ENCODE measurements around the gene ASTN2.
"Not testable (repeated sequence)": the region's sequence is repeated elsewhere in the genome, so short reads cannot be mapped to it uniquely, and the experiment has no call there.

The ASTN2 gene

DNA sequence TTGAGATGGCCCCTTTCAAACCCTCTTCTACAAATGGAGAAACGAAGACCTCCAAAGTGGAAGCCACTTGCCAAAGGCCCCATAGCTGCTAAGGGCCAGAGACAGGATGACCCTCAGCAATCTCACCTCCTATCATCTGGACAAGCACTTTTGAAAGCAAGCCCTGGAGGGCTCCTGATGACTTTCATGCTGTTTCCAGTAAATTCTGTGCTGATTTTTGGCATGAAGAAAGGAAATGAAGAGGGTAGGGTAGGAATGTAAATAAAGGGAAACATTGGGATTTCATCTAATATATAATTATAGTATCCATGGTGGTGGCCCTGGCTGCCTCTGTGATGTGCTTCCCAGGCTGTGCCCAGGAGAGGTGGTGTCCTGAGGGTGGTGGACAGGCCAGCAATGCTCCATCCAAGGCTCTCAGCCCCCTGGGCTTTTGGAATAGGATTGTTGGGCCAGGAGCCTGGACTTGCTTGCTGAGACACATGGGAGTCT is 935.8 kb downstream of the ASTN2 start:
- DNase-seq (no peak), ATAC-seq (no peak)

DNA sequence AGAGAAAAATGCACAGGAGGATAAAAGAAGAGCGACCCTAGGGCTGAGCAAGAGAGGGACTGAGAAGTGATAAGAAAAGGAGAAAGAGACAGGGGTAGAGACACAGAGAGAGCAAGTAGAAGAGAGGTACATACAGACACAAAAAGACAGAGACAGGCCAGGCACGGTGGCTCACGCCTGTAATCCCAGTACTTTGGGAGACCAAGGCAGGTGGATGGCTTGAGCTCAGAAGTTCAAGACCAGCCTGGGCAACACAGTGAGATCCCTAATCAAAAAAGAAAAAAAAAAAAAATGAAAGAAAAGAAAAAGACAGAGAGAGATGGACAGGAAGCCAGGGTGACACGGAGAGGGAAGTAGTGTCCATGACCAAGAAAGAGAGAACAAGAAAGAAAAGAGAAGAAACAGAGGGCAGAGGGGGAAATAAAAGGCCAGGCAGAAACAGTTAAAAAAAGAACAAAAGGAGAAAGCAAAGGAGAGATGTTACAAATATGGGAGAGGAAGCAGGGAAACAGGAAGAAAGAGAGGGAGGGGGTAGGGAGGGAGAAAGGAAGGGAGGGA is 937.2 kb downstream of the ASTN2 start:
- ATAC-seq, result no peak
- no peak for DNase-seq

DNA sequence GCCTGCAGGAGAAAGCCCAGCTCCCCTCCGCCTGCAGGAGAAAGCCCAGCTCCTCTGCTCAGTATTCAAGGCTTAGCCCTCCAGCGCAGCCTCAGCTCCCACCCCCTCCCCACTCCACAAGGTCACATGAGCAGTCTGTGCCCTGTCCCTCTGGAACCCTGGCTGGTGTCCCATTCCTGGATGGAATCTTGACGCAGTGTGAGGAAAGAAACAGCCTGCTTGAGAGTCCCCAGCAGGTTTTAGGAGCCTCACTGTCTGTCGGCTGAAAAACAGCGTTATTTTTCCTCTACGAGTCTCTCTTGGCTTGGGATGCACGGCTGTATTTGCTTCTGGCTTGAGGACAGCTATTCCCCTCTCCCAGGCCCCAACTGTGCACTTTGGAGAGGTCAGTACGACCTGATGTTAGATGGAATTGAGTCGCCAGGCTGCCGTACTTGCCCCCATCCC is 937.9 kb downstream of the ASTN2 start:
- DNase-seq (no peak), ATAC-seq (no peak)

DNA sequence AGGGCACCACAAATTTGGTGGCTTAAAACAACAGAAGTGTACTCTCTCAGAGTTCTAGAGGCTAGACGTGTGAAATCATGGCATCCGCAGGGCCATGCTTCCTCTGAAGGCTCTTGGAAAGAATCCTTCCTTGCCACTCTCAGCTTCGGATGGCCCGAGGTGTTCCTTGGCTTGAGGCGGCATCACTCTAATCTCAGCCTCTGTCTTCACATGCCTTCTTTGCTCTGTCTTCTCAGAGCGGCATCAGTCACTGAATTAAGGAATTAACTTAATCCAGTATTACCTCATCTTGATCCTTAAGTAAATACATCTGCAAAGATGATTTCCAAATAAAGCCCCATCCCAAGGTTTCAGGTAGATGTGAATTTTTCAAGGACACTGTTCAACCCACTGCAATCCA is 938.9 kb downstream of the ASTN2 start:
- DNase-seq, result no peak
- no peak for ATAC-seq

DNA sequence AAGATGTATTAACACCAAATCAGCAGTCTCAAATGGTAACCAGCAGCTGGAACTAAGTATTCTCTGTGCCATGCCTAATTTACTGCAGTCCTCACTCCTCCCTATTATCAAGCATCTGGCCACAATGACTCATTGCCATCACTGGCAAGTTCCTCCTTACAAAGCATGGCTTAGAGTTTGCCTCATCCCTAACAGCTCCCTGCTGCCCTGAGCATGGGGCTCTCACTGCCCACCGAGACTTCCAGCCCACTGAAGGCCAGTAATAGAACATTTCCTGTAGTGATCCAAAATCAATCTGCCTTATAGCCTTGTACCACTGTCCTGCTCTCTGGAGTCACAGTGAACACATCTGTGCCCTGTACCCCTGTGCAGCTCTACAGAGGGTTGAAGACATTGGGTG is 939.7 kb downstream of the ASTN2 start:
- no peak for DNase-seq
- ATAC-seq, result no peak

DNA sequence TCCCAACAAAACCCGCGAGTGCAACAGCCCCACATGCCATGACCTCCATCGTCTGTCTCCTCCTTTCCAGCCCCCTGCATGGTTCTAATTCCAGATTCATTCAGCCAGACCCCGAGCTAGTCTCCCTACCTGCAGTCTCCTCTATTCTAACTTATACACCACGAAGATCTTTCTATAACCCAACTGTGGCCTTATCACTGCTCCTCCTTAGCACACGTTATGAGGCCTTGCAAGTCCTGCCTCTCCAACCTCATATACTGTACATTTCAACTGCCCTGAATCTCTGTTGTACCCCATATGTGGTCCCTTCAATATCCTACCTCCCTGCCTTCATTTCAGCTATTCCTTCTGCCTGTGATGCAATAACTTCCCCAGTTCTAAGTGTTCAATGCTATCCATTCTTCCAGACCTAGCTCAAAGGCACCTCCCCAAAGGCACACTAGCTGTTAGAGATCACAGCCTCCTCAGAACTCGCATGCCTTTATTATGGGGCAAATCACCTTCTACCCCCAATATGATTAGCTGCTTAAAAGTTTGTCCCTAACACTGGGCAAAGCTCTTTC is 942.8 kb downstream of the ASTN2 start:
- no peak for DNase-seq
- no peak for ATAC-seq

DNA sequence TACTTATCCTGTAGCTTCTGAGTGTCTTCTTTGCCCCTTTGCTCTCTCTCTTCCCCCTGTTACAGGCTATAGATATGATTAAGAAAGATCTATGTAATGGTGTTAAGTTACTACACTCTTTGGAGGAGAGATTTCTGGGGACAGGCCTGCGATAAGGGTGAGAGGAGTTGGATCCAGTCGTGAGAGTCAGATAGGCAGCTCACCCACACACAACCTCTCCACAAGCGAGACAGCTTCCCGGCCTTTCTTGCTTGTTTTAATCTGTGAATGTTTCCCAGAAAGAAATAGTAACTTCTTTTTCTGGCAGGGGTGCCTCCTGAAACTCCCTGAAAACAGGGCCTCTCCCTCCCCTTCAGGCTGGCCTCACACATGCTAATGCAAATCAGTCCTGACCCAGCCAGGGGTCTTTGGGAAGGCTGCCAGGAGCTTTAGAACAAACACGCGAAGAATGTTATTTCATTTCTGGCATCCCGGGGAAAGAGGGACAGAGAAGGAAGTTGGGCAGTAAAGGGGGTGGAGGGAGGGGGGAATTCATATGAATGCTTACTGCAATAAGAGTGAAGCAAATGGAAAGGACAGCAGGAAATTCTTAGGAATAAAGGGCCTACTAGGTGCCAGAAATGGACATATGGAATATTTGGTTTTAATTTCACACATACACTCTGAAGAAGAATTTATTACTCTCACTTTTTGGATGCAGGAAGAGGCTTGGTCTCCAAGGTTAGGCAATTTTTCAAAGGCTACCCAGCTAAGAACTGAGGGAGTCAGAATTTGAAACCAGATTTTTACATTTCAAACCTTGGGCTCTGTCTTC is 943.6 kb downstream of the ASTN2 start:
- ATAC-seq (no peak), DNase-seq (no peak)

DNA sequence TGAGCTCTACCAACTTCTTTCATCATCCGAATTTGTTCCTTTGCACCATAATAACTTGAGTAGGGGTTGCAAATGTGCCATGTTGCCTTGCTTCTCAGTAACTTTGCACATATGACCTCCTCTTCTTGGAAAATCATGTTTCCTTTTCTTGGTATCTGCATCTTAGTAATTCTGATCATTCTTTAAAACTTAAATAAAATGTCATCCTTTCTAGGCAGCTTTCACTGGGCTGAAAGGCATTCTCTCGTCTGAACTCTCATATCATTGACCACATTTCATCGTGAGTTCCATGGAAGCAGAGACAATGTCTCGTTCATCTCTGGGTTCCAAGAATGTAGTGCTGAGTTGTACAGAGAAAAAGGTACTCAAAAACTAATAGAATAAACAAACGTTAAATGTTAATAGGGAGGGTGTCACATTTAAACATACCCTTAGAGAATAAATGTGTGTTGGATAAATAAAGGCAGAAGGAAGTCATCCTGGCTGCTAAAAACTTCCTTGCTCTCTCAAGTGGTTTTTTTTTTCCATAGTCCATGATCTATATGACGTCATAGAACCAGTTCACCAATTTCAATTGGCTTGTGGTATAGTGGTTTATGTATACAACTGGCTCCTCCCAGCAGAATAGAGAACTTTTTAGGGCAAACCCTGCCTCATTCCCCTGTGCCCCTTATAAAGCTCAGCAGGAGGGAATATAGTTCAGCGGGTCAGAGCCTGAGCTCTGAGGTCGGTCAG is 945.9 kb downstream of the ASTN2 start:
- no peak for DNase-seq
- ATAC-seq, result no peak

DNA sequence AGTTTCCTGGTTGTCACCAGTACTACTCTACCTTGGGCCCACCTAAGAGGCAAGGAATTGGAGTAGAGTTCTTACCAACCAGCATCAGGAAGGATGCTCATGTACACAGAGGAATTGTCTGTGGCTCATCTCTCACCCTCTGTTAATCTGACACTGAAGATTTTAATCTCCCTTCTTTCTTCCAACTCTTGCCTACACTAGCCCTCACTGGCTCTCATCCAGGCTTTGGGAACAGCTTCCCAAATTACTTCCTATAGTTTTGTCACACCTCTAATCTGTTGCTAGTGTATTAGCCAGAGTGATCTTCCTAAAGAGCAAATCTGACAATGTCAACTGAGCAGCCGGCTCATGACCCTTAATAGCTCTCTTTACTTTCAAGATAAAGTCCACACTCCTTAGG is 946.5 kb downstream of the ASTN2 start:
- DNase-seq (no peak), ATAC-seq (no peak)

DNA sequence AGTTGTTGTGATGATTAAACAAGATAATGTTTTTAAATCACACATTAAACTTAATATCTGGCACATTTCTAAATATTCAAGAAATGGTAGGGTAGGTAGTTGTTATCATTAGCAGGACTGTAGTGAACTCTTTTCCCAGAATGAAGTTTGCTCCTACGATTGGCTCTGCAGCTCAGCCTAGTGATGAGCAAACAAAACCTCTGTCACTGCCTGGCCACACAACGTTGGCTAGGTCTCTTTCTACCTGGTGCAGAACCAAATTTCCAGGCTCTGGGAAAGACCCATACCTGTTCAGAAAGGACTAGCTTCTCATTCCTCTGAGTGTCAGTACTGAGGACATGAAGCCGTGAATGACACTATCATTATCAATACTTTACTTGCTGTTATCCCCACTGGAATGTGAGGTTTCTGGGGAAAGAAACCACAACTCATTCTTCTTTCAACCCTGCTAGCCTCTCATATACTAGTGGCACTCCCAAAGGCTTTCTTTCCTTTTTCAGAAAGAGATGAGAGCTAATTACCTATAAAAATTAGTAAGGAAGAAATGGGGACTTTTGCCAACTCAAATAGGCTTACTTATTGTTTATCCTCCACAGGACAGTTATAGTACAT is 947.0 kb downstream of the ASTN2 start:
- DNase-seq, result no peak
- no peak for ATAC-seq

DNA sequence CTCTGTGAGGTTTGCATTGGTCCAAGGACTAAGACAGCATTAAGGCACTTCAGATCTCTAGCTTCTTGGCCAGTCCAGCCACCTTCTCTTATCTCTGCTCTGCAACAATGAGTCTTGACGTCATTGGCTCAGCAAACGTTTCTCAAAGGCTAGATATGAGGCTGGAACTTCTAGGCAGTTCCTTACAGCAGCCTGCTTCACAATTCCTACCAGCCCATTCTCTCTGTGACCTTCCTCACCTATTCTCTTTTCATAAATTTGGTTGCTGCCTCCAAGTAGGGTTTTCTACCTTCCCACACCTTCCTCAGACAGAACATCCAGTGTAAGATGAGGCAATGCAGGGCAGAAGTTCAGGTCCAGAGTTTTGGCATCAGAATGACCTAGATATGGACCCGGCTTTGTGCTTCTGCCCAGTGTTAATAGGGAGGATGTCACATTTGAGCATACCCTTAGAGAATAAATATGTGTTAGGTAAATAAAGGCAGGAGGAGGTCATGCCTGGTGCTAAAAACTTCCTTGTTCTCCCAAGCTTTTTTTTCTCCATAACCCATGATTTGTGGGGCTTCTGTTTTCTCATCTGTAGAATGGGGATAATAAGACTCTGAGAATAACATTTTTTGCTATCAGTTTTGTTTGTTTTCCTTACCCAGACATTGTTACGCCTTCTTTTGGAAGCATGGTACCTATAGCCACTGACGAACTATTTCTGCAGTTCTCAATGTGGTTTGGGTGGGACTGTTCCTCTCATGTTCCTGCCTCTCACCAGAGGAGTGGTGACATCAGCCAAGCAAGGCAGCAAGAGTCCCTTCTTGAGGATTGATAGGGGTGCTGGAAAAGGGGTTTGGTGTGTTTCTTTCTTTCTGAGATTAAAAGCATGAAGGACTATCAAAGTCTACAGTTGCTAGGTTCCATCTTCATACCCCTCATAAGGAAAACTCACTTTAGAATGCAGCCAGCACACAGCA is 948.3 kb downstream of the ASTN2 start:
- DNase-seq (no peak), ATAC-seq (no peak)

DNA sequence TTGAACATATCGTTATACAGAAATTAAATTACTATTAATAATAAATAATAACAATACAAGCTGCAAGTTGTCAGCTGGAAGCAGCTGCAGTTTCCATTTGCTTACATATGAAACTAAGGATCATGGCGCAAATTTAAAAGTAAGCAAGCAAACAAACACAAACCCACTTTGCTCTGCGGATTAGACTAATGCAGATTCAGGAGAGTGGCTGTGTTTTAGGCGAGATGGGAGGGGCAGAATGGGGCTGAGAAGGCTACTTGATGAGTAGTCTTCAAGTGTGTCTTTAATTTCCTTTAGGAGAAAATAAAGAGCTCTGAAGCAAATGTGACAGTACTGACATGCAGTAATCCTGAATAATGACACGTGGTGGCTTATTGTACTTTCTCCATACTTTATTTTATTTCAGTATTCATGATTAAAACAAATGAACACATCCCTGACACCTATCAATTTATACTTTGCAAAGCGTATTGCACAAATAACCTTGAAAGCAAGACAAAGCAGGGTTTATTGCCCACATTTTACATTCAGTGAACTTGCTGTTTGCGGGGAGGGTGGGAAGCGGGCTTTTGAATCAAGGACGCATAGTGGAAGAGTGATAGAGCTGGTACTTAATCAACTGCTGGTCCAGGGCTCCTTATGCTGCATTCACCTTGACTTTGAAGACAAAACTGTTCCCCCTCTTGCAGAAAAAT is 949.1 kb downstream of the ASTN2 start:
- ATAC-seq, result no peak
- no peak for DNase-seq

DNA sequence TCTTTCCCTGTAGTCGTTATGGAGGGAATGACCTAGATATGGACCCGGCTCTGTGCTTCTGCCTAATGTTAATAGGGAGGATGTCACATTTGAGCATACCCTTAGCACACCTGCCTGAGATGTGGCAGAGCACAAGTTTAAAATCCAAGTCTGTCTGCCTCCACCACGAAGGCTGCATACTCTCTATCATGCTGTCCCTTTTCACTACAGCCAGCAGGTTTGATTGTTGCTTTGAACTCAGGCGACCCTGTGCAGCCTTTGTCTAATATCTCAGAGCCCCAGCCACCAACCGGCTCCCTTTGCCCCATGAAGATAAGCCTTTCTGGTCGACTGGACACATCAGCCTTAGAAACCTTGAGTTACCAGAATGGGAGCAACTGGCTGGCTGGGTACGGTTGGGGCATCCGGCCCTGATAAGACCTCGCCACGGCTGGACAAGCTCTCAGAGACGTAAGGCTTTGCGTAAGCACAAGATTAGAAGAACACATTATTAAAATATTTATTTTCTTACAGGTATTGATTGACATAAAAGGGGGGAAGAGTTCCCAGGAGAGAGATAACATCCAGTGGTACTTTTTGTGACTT is 949.8 kb downstream of the ASTN2 start:
- no peak for DNase-seq
- no peak for ATAC-seq

DNA sequence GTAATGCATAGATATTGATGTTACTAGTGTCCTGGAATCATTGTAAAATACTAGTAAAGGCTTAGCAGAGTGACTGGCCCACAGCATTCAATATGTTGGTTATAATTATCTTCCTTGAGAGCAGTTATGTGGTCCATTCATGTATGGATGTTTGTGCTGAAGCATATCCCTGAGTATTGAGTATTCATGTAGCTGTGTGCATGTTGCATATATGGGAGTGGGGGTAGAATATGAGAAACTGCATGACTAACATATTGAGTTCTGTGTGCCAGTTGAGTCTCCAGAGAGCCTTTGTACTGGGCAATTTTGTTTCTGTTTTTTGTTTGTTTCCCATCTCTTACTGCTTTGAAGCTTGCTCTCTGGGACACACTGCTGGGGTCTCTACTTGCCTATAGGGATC is 950.4 kb downstream of the ASTN2 start:
- no peak for ATAC-seq
- no peak for DNase-seq

DNA sequence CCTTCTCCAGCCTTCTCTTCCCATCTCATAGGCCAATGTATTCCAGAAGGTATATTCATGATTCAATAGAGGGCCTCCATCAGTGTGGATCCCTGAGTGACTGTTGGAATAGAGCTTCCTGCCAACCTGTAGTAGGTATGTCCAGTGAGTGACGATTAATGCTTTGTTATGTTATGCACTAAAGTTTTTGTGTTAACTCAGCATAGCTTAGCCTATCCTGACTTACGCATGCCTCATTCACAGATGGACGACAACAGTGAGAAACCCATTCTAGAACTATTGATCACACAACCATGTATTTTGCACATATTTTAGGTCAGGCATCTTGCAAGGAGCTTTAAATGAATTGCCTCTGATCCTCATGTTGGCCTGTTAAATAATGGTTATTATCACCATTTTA is 953.2 kb downstream of the ASTN2 start:
- DNase-seq (no peak), ATAC-seq (no peak)

DNA sequence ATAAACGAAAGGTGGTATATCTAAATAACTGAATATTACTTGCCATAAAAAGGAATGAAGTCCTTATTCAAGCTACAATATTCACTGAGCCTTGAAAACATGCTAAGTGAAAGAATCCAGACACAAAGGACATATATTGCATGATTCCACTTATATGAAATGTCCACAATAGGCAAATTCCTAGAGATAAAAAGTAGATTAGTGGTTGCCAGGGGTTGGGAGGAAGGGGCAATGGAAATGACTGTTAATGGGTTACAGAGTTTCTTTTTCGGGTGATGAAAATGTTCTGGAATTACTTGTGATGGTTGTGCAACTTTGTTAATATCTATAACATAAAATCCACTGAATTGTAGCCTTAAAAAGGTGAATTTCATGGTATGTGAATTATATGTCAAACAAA is 954.8 kb downstream of the ASTN2 start:
- ATAC-seq, result no peak
- DNase-seq, result no peak

DNA sequence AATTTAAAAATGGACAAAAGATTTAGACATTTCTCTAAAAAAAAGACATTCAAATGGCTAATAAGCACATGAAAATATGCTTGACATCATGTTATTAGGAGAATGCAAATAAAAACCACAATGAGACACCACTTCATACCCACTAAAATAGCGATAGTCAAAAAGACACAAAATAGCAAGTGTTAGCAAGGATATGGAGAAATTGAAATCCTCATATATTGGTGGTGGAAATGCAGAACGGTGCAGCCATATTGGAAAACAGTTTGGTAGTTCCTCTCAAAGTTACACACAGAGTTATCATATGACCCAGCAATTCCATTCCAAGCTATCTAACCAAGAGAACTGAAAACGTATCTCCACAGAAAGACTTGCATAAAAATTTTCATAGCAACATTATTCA is 955.3 kb downstream of the ASTN2 start:
- no peak for ATAC-seq

DNA sequence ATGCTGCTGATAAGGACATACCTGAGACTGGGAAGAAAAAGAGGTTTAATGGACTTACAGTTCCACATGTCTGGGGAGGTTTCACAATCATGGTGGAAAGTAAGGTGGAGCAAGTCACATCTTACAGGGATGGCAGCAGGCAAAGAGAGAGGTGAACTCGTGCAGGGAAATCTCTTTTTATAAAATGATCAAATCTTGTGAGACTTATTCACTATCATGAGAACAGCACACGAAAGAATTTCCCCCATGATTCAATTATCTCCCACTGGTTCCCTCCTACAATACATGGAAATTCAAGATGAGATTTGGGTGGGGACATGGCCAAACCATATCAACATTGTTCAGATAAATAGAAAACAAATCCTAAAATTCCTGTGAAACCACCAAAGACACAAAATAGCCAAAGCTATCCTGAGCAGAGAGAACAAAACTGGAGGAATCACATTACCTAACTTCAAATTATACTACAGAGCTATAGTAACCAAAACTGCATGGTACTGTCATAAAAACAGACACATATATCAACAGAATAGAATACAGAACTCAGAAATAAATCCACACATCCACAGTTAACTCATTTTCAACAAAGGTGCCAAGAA is 958.3 kb downstream of the ASTN2 start:
- DNase-seq (no peak), ATAC-seq (no peak)

More for the DNA sequence above, 955.3 kb downstream of the ASTN2 start:
- no peak for DNase-seq

DNA sequence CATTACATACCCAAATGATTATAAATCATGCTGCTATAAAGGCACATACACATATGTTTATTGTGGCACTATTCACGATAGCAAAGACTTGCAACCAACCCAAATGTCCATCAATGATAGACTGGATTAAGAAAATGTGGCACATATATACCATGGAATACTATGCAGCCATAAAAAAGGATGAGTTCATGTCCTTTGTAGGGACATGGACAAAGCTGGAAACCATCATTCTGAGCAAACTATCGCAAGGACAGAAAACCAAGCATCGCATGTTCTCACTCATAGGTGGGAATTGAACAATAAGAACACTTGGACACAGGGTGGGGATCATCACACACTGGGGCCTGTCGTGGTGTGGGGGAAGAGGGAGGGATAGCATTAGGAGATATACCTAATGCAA is 960.3 kb downstream of the ASTN2 start:
- ATAC-seq, DNase-seq: not testable (repeated sequence)

DNA sequence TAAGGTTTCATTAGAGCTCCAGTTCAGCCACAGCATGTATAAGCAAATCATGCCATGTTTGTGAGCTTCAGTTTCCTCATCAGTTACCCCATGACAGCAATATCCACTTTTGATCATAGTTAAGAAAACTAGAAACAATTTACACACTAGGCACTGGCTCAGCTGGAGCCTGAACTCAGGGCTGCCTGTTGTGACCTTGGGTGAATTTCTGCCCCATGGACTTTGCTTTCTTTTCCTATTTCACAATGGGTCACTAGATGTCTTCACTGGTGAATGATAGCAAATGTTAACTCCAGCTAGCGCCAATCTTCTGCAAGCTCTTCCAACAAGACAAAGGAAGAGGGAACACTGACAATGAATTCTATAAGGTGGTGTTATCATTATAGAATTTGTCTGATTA is 961.1 kb downstream of the ASTN2 start:
- ATAC-seq, result no peak
- no peak for DNase-seq

All from stimulated activated naive CD8-positive, alpha-beta T cell treated with anti-CD3 and anti-CD28 coated beads, Interleukin-15, Interleukin-2, amounts not matched to agents 100 U/mL and 50 U/mL, for 24 hours (primary cell).